Stimulated activated CD8-positive, alpha-beta memory T cell treated with anti-CD3 and anti-CD28 coated beads, Interleukin-12 subunit alpha, Interleukin-12 subunit beta, amount 100 ng/mL, for 1 hour (primary cell): Measurements from ENCODE around the gene TAL1.
"Not testable (repeated sequence)": the region's sequence is repeated elsewhere in the genome, so short reads cannot be mapped to it uniquely, and the experiment has no call there.

Experiments used
- DNase-seq: peaks from one replicate; pipeline ENCODE4 v3.0.0-alpha.2; 2020; ENCODE audit warnings: low read depth

TAL1 gene

GRCh38 chr1:47232187-47232874 lies at the start of gene TAL1:
TAL1 (minus strand) TSS chr1:47232225; CDS start chr1:47225888, 6,337 bp downstream.
- DNase-seq, result no peak

GRCh38 chr1:47280142-47280541 lies 48.1 kb upstream of the TAL1 start:
- no peak for DNase-seq

- no peak for DNase-seq
Observed at GRCh38 chr1:47276850-47277249, 44.8 kb upstream of the TAL1 start.

GRCh38 chr1:47275811-47276210 lies 43.8 kb upstream of the TAL1 start:
- not testable (repeated sequence) for DNase-seq

- not testable (repeated sequence) for DNase-seq
Observed at GRCh38 chr1:47265529-47265928, 33.5 kb upstream of the TAL1 start.

GRCh38 chr1:47262787-47263413 lies 30.9 kb upstream of the TAL1 start:
- DNase-seq, result peak; percentile 12

GRCh38 chr1:47257224-47257623 lies 25.2 kb upstream of the TAL1 start:
- no peak for DNase-seq

- DNase-seq, result no peak
Observed at GRCh38 chr1:47252795-47253194, 20.8 kb upstream of the TAL1 start.

GRCh38 chr1:47252369-47252768 lies 20.3 kb upstream of the TAL1 start:
- no peak for DNase-seq

GRCh38 chr1:47249755-47250154 lies 17.7 kb upstream of the TAL1 start:
- no peak for DNase-seq

- DNase-seq, result no peak
Observed at GRCh38 chr1:47244339-47244862, 12.4 kb upstream of the TAL1 start.

GRCh38 chr1:47243910-47244309 lies 11.9 kb upstream of the TAL1 start:
- DNase-seq, result no peak

GRCh38 chr1:47241114-47242113 lies 9.4 kb upstream of the TAL1 start:
- no peak for DNase-seq

GRCh38 chr1:47238935-47239592 lies 7.0 kb upstream of the TAL1 start:
- no peak for DNase-seq

- no peak for DNase-seq
Observed at GRCh38 chr1:47235806-47236205, 3.8 kb upstream of the TAL1 start.

GRCh38 chr1:47235241-47235681 lies 3.2 kb upstream of the TAL1 start:
- no peak for DNase-seq

GRCh38 chr1:47233186-47233585 lies 1.2 kb upstream of the TAL1 start:
- no peak for DNase-seq

GRCh38 chr1:47231301-47232186 lies 481 bp downstream of the TAL1 start:
- no peak for DNase-seq

- DNase-seq, result no peak
Observed at GRCh38 chr1:47230692-47231300, 1.2 kb downstream of the TAL1 start.
